G401.6 (cell line): ENCODE data around the gene CDK5R2.
"Not testable (repeated sequence)": the region's sequence is repeated elsewhere in the genome, so short reads cannot be mapped to it uniquely, and the experiment has no call there.

ENCODE experiments used
- FAIRE-seq: peaks from 2 replicates; lab custom pipeline; 2012; peaks lifted over from hg19 to GRCh38; lab: Jason Lieb, UNC

CDK5R2 gene

GRCh38 chr2:218959141-218959731 is at the start of gene CDK5R2:
TSS of gene CDK5R2 (plus strand) at chr2:218959666. CDS start at chr2:218959821, 155 bp downstream.
- peak; percentile 67 for FAIRE-seq

DNA sequence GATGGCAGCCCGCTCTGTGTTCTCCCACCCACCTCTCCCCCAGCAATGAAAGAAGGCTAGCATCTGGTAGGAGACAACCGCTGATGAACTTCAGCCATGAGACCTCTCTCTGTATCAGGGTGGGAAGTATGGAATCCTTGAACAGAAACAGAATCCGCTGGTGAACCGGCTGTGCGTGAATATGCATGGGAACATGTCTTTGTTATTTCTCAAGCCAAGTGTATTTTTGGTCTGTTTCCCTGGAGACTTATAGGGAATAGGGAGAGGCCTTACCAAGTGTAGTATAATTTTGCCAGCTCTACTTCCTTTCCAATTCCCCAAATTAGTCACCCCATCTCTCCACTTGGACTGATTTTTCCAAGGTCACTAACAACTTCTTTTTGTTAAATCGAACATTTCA is 48.7 kb upstream of the CDK5R2 start:
- no peak for FAIRE-seq

- no peak for FAIRE-seq
Observed at GRCh38 chr2:218920504-218920903, 39.0 kb upstream of the CDK5R2 start.

DNA sequence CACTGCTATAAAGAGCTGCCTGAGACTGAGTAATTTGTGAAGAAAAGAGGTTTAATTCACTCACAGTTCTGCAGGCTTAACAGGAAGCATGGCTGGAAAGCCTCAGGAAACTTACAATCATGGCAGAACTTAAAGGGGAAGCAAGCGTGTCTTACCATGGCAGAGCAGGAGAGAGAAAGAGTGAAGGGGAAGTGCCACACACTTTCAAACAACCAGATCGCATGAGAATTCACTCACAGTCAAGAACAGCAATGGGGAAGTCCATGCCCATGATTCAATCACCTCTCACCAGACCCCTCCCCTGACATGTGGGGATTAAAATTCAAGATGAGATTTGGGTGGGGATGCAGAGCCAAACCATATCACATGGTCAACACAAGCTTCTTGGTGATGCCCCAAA is 34.7 kb upstream of the CDK5R2 start:
- FAIRE-seq: no peak

- no peak for FAIRE-seq
Observed at GRCh38 chr2:218925434-218925833, 34.0 kb upstream of the CDK5R2 start.

GRCh38 chr2:218927422-218927821 is 32.0 kb upstream of the CDK5R2 start:
- FAIRE-seq: no peak

- FAIRE-seq: no peak
Observed at GRCh38 chr2:218927876-218928275, 31.6 kb upstream of the CDK5R2 start.

- not testable (repeated sequence) for FAIRE-seq
Observed at GRCh38 chr2:218930488-218930887, 29.0 kb upstream of the CDK5R2 start.

DNA sequence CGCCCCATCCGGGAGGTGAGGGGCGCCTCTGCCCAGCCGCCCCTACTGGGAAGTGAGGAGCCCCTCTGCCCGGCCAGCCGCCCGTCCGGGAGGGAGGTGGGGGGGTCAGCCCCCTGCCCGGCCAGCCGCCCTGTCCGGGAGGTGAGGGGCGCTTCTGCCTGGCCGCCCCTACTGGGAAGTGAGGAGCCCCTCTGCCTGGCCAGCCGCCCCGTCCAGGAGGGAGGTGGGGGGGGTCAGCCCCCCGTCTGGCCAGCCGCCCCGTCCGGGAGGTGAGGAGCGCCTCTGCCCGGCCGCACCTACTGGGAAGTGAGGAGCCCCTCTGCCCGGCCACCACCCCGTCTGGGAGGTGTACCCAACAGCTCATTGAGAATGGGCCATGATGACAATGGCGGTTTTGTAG is 27.7 kb upstream of the CDK5R2 start:
- not testable (repeated sequence) for FAIRE-seq

DNA sequence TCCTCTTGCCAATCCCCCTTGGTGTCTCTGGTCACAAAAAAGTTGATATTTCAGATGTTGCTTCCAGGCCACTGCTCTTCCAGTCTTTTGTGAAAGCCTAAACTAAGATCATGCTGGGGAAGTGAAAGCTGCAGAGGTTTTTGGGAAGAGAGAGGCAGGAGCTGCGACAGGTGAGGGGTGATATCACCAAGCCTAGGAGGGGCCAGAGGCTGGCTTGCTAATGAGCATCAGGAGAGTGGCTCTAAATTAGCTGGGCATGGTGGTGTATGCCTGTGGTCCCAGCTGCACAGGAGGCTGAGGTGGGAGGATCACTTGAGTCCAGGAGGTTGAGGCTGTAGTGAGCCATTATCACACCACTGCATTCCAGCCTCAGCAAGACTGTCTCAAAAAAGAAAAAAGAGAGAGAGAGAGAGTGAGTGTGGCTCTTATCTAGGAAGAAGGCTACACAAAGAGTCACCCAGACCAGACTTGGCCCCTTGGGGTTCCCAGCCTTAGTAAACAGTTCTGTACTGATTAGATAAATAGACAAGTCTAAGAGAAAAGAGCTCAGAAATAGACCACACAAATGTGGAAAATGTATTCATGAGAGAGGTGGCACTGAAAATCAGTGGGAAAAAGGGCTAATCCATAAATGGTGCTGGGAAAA is 14.6 kb upstream of the CDK5R2 start:
- FAIRE-seq: no peak

- FAIRE-seq: no peak
Observed at GRCh38 chr2:218946621-218947020, 12.8 kb upstream of the CDK5R2 start.

DNA sequence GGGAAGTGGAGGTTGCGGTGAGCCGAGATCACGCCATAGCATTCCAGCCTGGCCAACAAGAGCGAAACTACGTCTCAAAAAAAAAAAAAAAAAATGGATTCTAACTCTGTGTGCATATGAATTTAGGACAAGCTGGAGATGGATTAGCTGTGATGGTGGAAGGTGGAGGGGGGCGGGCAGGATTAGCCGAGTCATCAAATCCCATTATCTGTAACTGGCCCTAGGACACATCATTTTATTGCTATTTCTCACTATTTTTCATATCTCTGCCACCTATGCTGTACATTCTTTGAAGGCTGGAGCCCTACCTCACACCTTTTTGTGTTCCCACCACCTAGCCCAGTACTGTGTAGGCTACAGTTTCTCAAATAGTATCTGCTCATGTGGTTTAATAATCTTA is 7.3 kb upstream of the CDK5R2 start:
- no peak for FAIRE-seq

DNA sequence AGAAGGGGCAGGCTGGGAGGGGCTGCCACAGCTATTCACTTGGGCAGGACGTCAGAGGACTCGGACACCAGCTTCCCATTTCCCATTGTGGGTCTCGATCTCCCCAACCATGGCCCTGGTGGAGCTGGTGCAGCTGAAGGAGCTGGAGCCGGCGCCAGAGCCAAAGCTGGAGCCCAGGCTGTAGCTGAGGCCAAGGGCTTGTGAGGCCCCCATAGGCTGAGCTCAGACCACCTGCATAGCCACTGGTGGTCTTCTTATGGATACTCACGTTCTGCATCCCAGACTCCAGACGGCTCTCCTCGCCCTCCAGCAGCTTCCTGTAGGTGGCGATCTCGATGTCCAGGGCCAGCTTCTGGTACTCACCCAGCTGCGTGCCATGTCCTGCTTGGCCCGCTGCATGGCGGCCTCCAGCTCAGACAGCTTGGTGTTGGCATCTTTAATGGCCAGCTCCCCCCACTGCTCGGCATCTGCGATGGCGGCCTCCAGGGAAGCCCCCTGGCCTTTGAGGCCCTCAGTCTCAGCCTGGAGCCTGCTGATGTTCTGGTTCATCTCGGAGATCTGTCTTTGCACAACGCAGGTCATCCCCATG is 6.0 kb upstream of the CDK5R2 start:
- no peak for FAIRE-seq

DNA sequence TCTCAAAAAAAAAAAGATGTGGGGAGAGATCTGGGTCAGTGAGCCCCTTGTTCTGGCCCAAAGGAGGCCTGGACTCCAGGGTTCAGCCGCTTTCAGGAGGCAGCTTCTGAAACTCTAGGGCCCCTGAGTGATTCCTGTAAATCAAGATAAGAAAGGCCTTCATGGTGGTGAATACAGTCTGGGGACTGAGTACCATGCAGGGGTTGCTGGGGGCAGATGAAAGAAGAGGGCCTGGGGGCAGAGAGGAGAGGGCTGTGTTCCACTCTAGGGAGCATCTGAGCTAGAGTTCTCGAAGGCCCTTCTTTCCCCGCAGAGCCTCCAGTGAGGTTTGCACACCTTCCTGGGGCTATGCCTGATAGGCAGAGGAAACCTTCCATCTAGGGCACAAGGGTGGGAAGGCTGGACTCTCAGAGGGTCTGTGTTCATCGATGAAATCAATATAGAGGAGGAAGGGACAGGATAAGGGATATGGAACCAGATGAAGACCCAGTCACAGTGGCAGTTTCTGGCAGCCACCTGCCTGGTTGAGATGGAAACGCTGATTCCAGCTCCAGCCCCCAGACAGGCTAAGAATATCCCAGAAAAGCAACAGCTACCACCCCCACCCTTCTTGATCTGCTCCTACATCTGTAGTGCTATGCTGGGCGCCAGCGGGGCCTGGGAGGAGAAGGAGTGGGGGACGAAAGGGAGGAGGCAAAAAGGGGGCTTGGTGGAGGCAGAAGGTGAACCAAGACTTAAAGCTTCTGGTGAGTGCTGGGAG is 4.7 kb upstream of the CDK5R2 start:
- FAIRE-seq: no peak

DNA sequence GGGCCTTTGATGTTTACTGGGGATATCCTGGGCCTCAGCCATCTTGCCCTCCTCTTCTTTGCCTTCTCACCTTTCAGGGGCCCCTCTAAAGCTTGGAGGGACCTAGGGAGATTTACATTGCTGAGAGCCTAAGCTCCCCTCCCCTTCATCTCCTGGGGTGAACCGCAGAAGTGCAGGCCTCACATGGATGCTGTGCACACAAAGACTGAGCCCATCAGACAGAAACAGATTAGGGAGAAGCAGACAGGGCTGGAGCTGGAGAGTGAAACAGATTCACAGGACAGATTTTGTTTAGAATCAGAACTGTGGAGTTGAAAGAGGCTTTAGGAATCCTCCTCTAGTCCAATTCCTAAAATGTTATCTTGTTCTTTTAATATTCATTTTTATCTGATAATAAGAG is 3.4 kb upstream of the CDK5R2 start:
- no peak for FAIRE-seq

DNA sequence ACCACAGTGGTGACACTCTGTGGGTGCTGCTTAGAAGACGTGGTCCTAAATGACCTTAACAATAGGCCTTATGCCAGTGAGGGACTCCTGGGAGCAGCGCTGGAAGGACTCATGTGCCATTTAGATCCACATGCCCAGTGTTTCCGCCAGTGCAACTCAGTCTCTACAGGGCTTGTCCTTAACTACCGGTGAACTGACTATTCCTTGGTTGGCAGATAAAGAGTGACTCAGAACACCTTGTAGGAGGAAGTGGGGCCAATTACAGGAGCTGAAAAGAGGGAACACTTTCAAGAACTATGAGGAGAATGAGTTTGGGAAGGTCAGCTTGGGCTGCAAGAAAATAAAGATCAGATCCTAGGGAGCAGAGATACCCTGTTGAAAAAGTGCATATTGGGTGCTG is 1.8 kb upstream of the CDK5R2 start:
- FAIRE-seq: no peak

DNA sequence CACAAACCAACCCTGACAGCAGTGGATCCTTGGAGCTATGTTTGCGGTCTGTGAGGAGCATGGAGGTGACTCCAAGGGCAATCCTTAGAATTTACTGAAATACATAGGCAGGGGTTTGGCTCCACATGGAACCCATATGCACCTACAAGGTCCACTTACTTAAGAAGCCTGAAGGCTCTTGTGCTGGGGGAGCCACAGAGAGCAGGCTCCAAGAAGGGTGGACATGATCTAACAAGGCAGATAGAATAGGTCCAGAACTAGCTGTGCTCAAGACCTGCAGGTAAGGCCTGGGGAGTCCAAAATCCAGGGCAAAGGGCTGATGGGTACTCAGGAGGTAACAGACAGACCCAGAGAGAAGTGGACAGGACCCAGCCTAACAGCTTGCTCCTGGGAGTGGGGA is 1.2 kb upstream of the CDK5R2 start:
- FAIRE-seq: no peak

GRCh38 chr2:218959761-218960308 is 369 bp downstream of the CDK5R2 start:
- FAIRE-seq: no peak

GRCh38 chr2:218960309-218961165 is 1.1 kb downstream of the CDK5R2 start:
- no peak for FAIRE-seq

DNA sequence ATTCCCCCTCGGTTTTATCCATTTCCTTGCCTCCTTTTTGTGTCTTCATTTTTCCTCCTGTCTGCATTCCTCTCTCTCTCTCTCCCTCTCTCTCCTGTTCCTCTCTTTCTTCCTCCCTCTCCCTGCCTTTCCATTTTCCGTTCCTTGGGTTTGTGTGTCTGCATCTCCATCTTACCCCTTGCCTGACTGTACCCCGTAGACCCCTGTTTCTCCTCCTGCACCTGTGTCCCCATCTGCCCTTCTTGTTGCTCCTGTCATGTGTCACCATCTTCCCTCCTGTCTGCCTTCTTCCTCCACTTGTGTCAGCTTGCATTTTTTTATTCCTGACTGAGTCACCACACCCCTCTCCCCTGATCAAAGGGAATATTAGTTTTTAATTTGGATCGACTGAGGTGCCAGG is 1.8 kb downstream of the CDK5R2 start:
- FAIRE-seq: no peak

DNA sequence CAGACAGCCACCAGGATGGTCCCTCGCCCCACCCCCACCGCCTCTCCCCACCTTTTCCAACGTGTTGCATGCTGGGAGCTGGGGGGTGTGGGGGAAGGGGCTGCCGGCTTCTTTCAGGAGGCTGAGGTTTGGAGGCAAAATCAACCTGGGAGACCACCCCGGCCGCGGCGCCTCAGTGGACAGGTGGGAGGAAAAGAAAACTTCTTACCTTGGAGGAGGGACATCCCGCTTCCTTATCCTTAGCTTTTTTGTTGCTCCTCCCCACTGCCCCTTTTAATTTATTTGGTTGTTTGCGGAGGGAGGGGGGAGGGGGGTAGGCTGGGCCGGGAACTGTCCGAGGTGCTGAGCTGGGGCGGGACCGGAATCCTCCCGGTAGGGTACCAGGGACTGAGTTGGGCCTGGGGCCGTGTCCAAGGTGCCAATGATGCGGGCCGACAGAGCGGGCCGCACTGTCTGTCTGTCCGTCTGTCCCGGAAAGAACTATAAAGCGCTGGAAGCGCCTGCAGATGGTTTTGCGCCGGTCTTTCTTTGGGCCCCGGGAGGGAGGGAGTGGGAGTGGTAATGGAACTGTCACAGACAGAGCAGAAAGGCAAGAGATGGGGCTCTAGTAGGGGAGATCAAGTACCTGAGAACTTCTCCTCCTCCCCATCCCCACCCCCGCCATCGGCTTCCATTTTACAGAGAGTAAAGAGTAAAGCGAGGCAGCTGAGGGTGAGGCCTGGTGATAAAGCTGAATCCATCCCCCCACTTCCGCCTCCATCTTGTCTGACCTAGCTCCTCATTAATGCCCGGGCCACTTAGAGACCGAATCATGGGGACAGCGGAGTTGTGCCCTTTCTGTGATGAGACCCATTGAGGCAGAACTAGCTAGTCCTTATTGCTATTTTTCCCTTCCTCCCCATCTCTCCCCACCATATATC is 2.4 kb downstream of the CDK5R2 start:
- FAIRE-seq: no peak
